ENCODE data around the gene SLC44A5.
"Not testable (repeated sequence)": the region's sequence is repeated elsewhere in the genome, so short reads cannot be mapped to it uniquely, and the experiment has no call there.

SLC44A5 gene

DNA sequence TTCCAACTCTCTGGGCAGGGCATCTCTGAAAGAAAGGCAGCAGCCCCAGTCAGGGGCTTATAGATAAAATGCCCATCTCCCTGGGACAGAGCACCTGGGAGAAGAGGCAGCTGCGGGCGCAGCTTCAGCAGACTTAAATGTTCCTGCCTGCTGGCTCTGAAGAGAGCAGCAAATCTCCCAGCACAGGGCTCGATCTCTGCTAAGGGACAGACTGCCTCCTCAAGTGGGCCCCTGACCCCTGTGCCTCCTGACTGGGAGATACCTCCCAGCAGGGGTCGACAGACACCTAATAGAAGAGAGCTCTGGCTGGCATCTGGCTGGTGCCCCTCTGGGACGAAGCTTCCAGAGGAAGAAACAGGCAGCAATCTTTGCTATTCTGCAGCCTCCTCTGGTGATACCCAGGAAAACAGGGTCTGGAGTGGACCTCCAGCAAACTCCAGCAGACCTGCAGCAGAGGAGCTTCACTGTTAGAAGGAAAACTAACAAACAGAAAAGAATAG lies 207.7 kb downstream of the SLC44A5 start:
- H3K9ac ChIP-seq (ENCODE audit: low read length); H3K9me3 ChIP-seq (ENCODE audit: low read length); H3F3A ChIP-seq (ENCODE audit: insufficient read depth, low read length); H2AFZ ChIP-seq (ENCODE audit: low read length); H3K27me3 ChIP-seq (ENCODE audit: insufficient read depth, low read length); H3K27ac ChIP-seq (ENCODE audit: low read depth, low read length, poor library complexity, severe bottlenecking); H4K20me1 ChIP-seq (ENCODE audit: insufficient read depth, low read length); H3K79me2 ChIP-seq (ENCODE audit: insufficient read depth, low read length); H3K36me3 ChIP-seq (ENCODE audit: insufficient read depth, low read length); H3K4me2 ChIP-seq (ENCODE audit: low read length); H3K9me2 ChIP-seq (ENCODE audit: low read depth, low read length); H3K4me1 ChIP-seq (ENCODE audit: insufficient read depth, low read length, severe bottlenecking); H3K4me3 ChIP-seq (ENCODE audit: low read depth, low read length, poor library complexity, severe bottlenecking): not testable (repeated sequence)

DNA sequence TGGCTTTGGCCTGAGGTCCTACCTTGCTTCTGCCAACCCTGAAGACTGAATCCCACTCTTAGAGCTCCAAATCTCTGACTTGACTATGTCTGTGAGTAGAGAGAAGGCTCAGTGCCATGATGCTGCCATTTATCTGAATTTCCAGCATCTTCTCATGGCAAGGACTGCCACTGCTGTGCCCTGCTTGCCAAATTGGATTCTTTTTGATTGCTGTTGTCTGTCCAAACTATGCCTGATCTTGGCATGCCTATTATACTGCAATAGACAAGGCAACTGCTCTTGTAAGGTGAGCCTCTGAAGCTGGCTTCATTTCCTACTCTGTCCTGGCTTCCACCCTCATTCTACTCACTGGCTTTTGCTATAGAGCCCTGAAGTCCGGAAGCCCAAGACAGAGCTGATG lies 210.2 kb downstream of the SLC44A5 start:
- H3K9me3 ChIP-seq (ENCODE audit: low read length) = no peaks in the 10 kb centered on the region

DNA sequence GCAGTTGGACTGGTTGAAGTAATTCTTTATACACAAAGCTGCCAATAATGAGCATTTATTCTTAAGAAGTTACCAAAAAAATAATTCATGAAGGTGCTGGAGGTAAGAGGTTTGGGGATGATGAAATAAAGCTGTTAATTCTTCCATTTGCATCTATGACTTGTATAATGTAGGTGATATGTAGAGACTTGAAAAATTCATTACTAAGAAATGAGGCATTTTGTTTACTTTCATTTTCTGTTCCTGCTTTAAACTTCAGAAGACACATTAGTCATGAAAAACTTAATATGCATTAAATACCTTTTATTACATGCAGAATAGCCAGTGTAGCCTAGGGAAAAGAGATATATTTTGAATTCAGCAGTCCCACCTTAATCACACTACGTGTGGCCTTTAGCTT lies 214.2 kb downstream of the SLC44A5 start:
- no peaks in the 10 kb centered on the region for H3K79me2 ChIP-seq (ENCODE audit: insufficient read depth, low read length)
- no peak overlapping the region for H2AFZ ChIP-seq (ENCODE audit: low read length)
- no peaks in the 10 kb centered on the region for H3K36me3 ChIP-seq (ENCODE audit: insufficient read depth, low read length)
- H3K4me1 ChIP-seq (ENCODE audit: insufficient read depth, low read length, severe bottlenecking) = no peaks in the 10 kb centered on the region
- no peaks in the 10 kb centered on the region for H3F3A ChIP-seq (ENCODE audit: insufficient read depth, low read length)
- H3K9ac ChIP-seq (ENCODE audit: low read length) = no peak overlapping the region
- TF ChIP-seq EZH2 (IDR thresholded peaks at IDR 0.05; ENCODE audit: borderline replicate concordance, low read length) = no peak
- TF ChIP-seq, protein P1, sequence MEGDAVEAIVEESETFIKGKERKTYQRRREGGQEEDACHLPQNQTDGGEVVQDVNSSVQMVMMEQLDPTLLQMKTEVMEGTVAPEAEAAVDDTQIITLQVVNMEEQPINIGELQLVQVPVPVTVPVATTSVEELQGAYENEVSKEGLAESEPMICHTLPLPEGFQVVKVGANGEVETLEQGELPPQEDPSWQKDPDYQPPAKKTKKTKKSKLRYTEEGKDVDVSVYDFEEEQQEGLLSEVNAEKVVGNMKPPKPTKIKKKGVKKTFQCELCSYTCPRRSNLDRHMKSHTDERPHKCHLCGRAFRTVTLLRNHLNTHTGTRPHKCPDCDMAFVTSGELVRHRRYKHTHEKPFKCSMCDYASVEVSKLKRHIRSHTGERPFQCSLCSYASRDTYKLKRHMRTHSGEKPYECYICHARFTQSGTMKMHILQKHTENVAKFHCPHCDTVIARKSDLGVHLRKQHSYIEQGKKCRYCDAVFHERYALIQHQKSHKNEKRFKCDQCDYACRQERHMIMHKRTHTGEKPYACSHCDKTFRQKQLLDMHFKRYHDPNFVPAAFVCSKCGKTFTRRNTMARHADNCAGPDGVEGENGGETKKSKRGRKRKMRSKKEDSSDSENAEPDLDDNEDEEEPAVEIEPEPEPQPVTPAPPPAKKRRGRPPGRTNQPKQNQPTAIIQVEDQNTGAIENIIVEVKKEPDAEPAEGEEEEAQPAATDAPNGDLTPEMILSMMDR (IDR thresholded peaks at IDR 0.05; ENCODE audit: low read length) = no peak
- H3K9me2 ChIP-seq (ENCODE audit: low read depth, low read length) = no peaks in the 10 kb centered on the region
- no peaks in the 10 kb centered on the region for H3K9me3 ChIP-seq (ENCODE audit: low read length)
- H3K27me3 ChIP-seq (ENCODE audit: insufficient read depth, low read length) = no peaks in the 10 kb centered on the region
- no peak overlapping the region for H3K4me3 ChIP-seq (ENCODE audit: low read depth, low read length, poor library complexity, severe bottlenecking)
- no peak overlapping the region for H3K27ac ChIP-seq (ENCODE audit: low read depth, low read length, poor library complexity, severe bottlenecking)
- H4K20me1 ChIP-seq (ENCODE audit: insufficient read depth, low read length) = no peaks in the 10 kb centered on the region
- no peak overlapping the region for H3K4me2 ChIP-seq (ENCODE audit: low read length)

More for the DNA sequence above, 210.2 kb downstream of the SLC44A5 start:
- Histone ChIP-seq H3K79me2 (ENCODE audit: insufficient read depth, low read length) (no peaks in the 10 kb centered on the region), H2AFZ (ENCODE audit: low read length) (no peak overlapping the region), H3K4me1 (ENCODE audit: insufficient read depth, low read length, severe bottlenecking) (no peaks in the 10 kb centered on the region), H3K4me3 (ENCODE audit: low read depth, low read length, poor library complexity, severe bottlenecking) (no peak overlapping the region), H3K9me2 (ENCODE audit: low read depth, low read length) (no peaks in the 10 kb centered on the region), H4K20me1 (ENCODE audit: insufficient read depth, low read length) (no peaks in the 10 kb centered on the region), H3K27ac (ENCODE audit: low read depth, low read length, poor library complexity, severe bottlenecking) (no peak overlapping the region), H3K4me2 (ENCODE audit: low read length) (no peak overlapping the region), H3K27me3 (ENCODE audit: insufficient read depth, low read length) (no peaks in the 10 kb centered on the region), H3K9ac (ENCODE audit: low read length) (no peak overlapping the region), H3F3A (ENCODE audit: insufficient read depth, low read length) (no peaks in the 10 kb centered on the region), H3K36me3 (ENCODE audit: insufficient read depth, low read length) (no peaks in the 10 kb centered on the region)
- TF ChIP-seq EZH2 (IDR thresholded peaks at IDR 0.05; ENCODE audit: borderline replicate concordance, low read length) = no peak
- TF ChIP-seq, protein P1 (IDR thresholded peaks at IDR 0.05; ENCODE audit: low read length) = no peak

DNA sequence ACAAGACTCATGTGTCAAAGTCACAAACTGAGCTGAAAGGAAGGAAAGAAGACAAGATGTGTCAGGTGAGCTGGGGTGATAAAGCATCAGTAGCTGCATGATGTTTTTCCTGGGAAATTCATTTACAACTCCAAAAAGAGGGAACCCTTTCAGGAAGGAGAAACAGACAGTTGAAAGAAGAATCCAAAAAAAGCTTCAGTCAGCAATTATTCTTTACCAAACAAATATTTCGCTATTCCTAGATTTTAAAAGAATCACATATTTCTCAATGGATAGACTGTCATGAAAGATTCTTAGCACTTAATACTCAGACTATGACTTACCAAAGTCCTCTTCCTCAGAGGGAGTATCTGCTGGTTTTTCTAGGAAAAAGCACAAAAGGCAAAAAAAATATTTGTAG lies 214.7 kb downstream of the SLC44A5 start:
- Histone ChIP-seq H3K4me1 (ENCODE audit: insufficient read depth, low read length, severe bottlenecking) (no peaks in the 10 kb centered on the region), H3K4me3 (ENCODE audit: low read depth, low read length, poor library complexity, severe bottlenecking) (no peak overlapping the region), H3K79me2 (ENCODE audit: insufficient read depth, low read length) (no peaks in the 10 kb centered on the region), H4K20me1 (ENCODE audit: insufficient read depth, low read length) (no peaks in the 10 kb centered on the region), H3K9me3 (ENCODE audit: low read length) (no peaks in the 10 kb centered on the region), H3K4me2 (ENCODE audit: low read length) (no peak overlapping the region), H2AFZ (ENCODE audit: low read length) (no peak overlapping the region), H3K27ac (ENCODE audit: low read depth, low read length, poor library complexity, severe bottlenecking) (no peak overlapping the region), H3K36me3 (ENCODE audit: insufficient read depth, low read length) (no peaks in the 10 kb centered on the region), H3K9ac (ENCODE audit: low read length) (no peak overlapping the region), H3K27me3 (ENCODE audit: insufficient read depth, low read length) (no peaks in the 10 kb centered on the region), H3K9me2 (ENCODE audit: low read depth, low read length) (no peaks in the 10 kb centered on the region), H3F3A (ENCODE audit: insufficient read depth, low read length) (no peaks in the 10 kb centered on the region)
- TF ChIP-seq EZH2 (IDR thresholded peaks at IDR 0.05; ENCODE audit: borderline replicate concordance, low read length) = no peak
- TF ChIP-seq, protein P1 (IDR thresholded peaks at IDR 0.05; ENCODE audit: low read length) = no peak

All from OCI-LY1 (cell line).